GM12801 (cell line): ENCODE measurements around the gene BTN2A1.

Source experiments
- TF ChIP-seq, protein P1 (sequence below): IDR thresholded peaks from one replicate; pipeline ENCODE4 v1.5.1; 2011; ENCODE audit warnings: control low read depth; ENCODE audit not compliant: insufficient read length; ENCODE audit errors: extremely low read depth

BTN2A1 gene

GRCh38 chr6:26439151-26440125, 18.3 kb upstream of the BTN2A1 start:
- TF ChIP-seq, protein P1, sequence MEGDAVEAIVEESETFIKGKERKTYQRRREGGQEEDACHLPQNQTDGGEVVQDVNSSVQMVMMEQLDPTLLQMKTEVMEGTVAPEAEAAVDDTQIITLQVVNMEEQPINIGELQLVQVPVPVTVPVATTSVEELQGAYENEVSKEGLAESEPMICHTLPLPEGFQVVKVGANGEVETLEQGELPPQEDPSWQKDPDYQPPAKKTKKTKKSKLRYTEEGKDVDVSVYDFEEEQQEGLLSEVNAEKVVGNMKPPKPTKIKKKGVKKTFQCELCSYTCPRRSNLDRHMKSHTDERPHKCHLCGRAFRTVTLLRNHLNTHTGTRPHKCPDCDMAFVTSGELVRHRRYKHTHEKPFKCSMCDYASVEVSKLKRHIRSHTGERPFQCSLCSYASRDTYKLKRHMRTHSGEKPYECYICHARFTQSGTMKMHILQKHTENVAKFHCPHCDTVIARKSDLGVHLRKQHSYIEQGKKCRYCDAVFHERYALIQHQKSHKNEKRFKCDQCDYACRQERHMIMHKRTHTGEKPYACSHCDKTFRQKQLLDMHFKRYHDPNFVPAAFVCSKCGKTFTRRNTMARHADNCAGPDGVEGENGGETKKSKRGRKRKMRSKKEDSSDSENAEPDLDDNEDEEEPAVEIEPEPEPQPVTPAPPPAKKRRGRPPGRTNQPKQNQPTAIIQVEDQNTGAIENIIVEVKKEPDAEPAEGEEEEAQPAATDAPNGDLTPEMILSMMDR: no peak

DNA sequence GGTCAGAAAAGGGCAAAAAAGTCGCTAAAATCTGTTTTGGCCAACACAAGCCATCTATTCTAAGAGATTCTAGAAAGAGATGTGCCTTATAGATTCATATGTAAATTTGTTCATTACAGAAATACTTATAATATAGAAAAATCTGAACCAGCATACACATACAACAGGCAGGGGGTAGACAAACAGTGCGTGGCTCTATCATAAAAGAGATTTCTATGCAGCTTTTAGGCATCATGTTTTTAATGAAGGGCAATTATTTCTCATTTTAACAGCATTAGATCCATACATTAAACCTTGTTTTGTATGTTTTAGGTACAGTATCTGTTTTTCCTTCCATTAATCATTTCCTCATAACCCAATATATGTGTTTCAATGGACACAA, 16.8 kb upstream of the BTN2A1 start:
- TF ChIP-seq, protein P1: no peak

GRCh38 chr6:26441977-26442376, 15.8 kb upstream of the BTN2A1 start:
- TF ChIP-seq, protein P1: no peak

DNA sequence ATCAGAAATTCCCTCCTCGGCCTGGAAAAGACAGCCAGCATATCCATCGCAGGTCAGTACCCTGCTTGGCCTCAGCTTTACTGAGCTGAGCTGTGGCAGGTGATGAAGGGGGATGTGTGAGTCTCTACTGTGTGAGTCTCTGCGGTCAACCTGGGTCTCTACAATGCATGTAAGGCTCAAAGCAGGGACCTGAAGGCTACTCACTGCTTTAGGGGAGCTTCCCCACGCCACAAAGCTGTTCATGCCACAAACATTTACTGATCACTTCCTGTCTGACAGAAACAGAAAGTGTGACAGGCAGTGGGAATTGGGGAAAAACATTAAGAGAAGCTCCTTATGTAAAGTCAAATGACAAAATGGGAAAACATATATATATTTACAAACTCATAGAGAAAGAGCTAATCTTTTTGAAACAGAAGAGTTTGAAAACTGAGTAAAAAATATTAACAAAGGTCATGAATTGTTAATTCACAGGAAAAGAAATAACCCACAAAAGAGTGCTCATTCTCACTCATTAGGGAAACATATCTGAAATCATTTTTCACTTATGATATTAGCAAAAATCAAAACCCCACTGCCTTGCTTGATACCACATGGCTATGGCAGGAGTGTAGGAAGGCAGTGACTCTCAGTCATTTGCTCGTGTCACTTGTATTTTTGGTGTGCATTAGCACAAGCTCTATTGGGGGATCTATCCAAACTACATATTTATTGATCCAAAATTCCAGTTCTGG, 11.7 kb upstream of the BTN2A1 start:
- TF ChIP-seq, protein P1: no peak

DNA sequence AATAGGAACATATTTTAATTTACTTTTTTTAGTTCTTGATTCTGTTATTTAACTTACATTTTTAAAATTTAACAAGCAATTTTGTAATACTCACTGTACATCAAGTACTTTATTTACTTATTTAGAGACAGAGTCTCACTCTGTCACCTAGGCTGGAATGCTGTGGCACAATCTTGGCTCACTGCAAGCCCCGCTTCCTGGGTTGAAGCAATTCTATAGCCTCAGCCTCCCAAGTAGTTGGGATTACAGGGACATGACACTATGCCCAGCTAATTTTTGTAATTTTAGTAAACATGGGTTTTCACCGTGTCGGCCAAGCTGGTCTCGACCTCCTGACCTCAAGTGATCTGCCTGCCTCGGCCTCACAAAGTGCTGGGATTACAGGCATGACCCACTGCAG, 10.5 kb upstream of the BTN2A1 start:
- TF ChIP-seq, protein P1: no peak

DNA sequence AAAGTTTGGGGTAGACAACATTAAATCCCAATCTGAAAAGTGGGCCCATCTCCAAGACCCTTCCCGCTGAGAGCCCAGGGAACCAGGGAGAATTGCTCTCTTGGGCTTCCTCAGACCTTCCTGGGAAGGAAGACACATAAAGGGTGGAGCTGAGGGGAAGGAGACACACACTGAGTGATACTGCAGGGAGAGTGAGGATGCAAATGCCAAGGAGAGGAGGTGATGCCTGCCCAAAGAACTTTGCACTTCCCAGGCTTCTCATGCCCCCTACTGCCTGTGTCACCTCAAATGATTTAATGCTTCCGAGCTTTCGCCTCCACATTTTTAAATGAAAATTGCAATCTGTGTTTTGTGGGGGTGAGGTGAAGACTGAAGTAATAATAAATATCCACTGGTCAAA, 7.5 kb upstream of the BTN2A1 start:
- TF ChIP-seq, protein P1: no peak

GRCh38 chr6:26452631-26453235, 5.0 kb upstream of the BTN2A1 start:
- TF ChIP-seq, protein P1: no peak
